K562 (cell line): ENCODE results near the gene KRT36. TPM values are rescaled to one million over a fixed set of nuclear protein-coding genes. Genes with fewer than 3 reads are reported as not detected.
A peak's percentile ranks its signal among the peaks of the same experiment; 100 is the strongest.

ENCODE experiments used
- HMG20B ChIP-seq: fragments of 250-450 bp; sonication (Bioruptor Pico); IDR thresholded peaks from 2 replicates; pipeline ENCODE4 v1.5.0; 2021; ENCODE audit warnings: mild to moderate bottlenecking
- ILK ChIP-seq: fragments of 450-650 bp; IDR thresholded peaks from 2 replicates; pipeline ENCODE4 v1.6.1; 2016; ENCODE audit warnings: missing genetic modification characterization, low read depth, mild to moderate bottlenecking, missing compliant biosample characterization, moderate library complexity, borderline replicate concordance
- KLF1 ChIP-seq: fragments of 450-650 bp; IDR thresholded peaks from 2 replicates; pipeline ENCODE4 v1.6.1; 2016; ENCODE audit warnings: missing genetic modification characterization, missing compliant biosample characterization
- RCOR1 ChIP-seq, 2 experiments: IDR thresholded peaks; 2 replicates each; pipeline ENCODE4 v1.6.1; 2012; ENCODE audit warnings: low read depth in 2 of 2, low read length in 2 of 2, borderline replicate concordance in 1 of 2, improper control_type of control experiment in 1 of 2
- TCF7 ChIP-seq: sonication (generic); IDR thresholded peaks from 2 replicates; pipeline ENCODE4 v1.6.1; 2016; ENCODE audit warnings: antibody characterized with exemption, borderline replicate concordance
- ZC3H4 ChIP-seq: sonication (generic); formaldehyde crosslinking; IDR thresholded peaks from 2 replicates; pipeline ENCODE4 v1.9.0; 2021; ENCODE audit warnings: missing genetic modification reagents, borderline replicate concordance
- ZFP36 ChIP-seq: fragments of 150-350 bp; IDR thresholded peaks from 2 replicates; pipeline ENCODE4 v1.6.1; 2018; ENCODE audit warnings: low read length, low read depth; ENCODE audit not compliant: partially characterized antibody
- ZNF165 ChIP-seq: fragments of 250-450 bp; sonication (Bioruptor Pico); IDR thresholded peaks from 2 replicates; pipeline ENCODE4 v1.4.0; 2020; ENCODE audit warnings: borderline replicate concordance
- ZNF507 ChIP-seq: conservative IDR thresholded peaks from 2 replicates; pipeline ENCODE4 v1.6.1; 2017; ENCODE audit warnings: missing genetic modification characterization, missing compliant biosample characterization
- ZNF696 ChIP-seq: fragments of 250-450 bp; sonication (Bioruptor Pico); conservative IDR thresholded peaks from 2 replicates; pipeline ENCODE4 v1.4.0; 2020; ENCODE audit warnings: mild to moderate bottlenecking, moderate library complexity
- ZNF699 ChIP-seq: fragments of 250-450 bp; sonication (Bioruptor Pico); IDR thresholded peaks from 2 replicates; pipeline ENCODE4 v1.8.0; 2021; ENCODE audit warnings: mild to moderate bottlenecking, moderate library complexity; ENCODE audit not compliant: insufficient replicate concordance
- polyA plus RNA-seq, 8 experiments: library from polyadenylated mRNA; depleted of rRNA in 4 of 8; stranded (reverse) in 5 of 8; unstranded in 3 of 8; fragments of >200 nt; fragmentation: Nextera tagmentation in 2 of 8; fragmentation: Illumina TruSeq in 1 of 8; extraction: Ambion mirVana in 2 of 8; extraction: Trizol in 1 of 8; gene quantifications; 2 replicates each; pipeline versions ENCODE4 v1.2.1 to v1.2.3, GENCODE V29; 2011 to 2014; ENCODE audit warnings: inconsistent platforms in 1 of 8, missing spikeins in 1 of 8
- total RNA-seq, 7 experiments: library from RNA; depleted of rRNA in 6 of 7; stranded (reverse); fragments of >200 nt in 6 of 7; fragmentation: Illumina TruSeq in 2 of 7; extraction: Trizol in 2 of 7; gene quantifications; 2 replicates each; pipeline versions ENCODE4 v1.2.1 to v1.2.3, GENCODE V29; 2011 to 2021; ENCODE audit warnings: low replicate concordance in 1 of 7
- TF ChIP-seq, protein P1 (sequence below): fragments of 250-450 bp; sonication (Bioruptor Pico); IDR thresholded peaks from 2 replicates; pipeline ENCODE4 v1.6.1; 2021; ENCODE audit warnings: mild to moderate bottlenecking
- TF ChIP-seq, protein P2 (sequence below), 3 experiments: fragments of 200-800 bp in 1 of 3; fragments of 250-450 bp in 1 of 3; fragments of 450-650 bp in 1 of 3; sonication (Bioruptor Pico) in 1 of 3; sonication (Bioruptor generic) in 1 of 3; formaldehyde crosslinking in 1 of 3; IDR thresholded peaks; 2 replicates each; pipeline versions ENCODE4 v1.6.1 to v1.8.0; 2016 to 2022; ENCODE audit warnings: mild to moderate bottlenecking in 2 of 3, missing genetic modification characterization in 2 of 3, missing compliant biosample characterization in 1 of 3, moderate library complexity in 1 of 3
- TF ChIP-seq, protein P3 (sequence below): fragments of 250-450 bp; sonication (Bioruptor Pico); IDR thresholded peaks from 2 replicates; pipeline ENCODE4 v1.4.0; 2020

The KRT36 gene
- total and polyA plus RNA-seq, 9 of the 15 experiments (the other 6 are each of a cell fraction or from before 2014, with no cell fraction given) = 0.04 TPM; not detected in 8

DNA sequence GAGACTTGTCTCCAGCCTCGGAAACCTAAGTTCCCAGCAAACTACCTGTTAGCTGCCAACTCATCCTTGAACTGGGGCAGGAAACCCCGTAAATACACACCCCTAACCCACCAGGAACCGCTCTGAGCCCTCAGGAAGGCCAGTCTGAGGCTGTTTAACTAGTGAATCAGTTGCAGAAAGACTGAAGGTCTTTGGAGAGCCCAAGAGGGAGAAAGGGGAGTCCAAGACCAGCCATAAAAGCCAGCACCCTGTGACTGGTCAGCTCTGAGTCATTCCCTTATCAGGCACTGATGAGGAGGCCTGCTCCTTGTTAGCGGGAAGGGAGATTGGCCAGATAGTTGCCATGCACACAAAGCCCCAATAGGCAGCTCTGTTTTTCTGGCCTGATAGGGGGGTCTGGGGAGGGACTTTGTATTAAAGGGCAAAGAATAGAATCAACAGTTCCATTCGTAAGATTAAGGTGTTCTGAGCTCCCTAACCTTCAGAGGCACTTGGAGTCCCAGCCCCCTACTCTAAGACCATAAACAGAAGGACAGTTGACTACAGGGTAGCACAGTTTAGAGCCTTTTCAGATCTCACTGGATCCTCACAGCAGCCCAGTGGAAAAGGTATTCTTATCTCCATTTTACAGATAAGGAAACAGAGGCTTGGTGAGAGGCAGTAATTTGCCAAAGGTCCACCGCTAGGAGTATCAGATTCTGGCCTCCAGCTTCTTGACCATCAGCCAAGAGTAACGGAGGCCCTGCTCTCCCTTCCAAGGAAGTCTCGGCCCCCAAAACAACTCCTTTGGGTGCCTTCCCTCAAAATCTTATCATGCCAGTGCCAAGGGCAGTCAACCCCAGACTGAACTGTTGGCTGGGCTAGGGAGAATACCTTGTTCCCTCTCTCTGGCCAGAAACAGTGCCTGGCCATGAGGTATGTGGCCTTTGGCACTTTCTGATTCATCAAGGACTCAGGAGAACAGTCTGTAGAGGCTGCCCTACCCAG lies 40.6 kb upstream of the KRT36 start (continued):
- no peak for TF ChIP-seq ZNF696 (CRISPR knock-in tag)
- no peak for TF ChIP-seq KLF1 (tag)
- TF ChIP-seq, protein P1, sequence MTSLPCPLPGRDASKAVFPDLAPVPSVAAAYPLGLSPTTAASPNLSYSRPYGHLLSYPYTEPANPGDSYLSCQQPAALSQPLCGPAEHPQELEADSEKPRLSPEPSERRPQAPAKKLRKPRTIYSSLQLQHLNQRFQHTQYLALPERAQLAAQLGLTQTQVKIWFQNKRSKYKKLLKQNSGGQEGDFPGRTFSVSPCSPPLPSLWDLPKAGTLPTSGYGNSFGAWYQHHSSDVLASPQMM (CRISPR knock-in tag) = no peak
- TF ChIP-seq ZC3H4 = no peak
- no peak for TF ChIP-seq ZNF165 (CRISPR knock-in tag)
- TF ChIP-seq ILK (tag) = no peak
- TF ChIP-seq TCF7 = no peak
- TF ChIP-seq, protein P2, sequence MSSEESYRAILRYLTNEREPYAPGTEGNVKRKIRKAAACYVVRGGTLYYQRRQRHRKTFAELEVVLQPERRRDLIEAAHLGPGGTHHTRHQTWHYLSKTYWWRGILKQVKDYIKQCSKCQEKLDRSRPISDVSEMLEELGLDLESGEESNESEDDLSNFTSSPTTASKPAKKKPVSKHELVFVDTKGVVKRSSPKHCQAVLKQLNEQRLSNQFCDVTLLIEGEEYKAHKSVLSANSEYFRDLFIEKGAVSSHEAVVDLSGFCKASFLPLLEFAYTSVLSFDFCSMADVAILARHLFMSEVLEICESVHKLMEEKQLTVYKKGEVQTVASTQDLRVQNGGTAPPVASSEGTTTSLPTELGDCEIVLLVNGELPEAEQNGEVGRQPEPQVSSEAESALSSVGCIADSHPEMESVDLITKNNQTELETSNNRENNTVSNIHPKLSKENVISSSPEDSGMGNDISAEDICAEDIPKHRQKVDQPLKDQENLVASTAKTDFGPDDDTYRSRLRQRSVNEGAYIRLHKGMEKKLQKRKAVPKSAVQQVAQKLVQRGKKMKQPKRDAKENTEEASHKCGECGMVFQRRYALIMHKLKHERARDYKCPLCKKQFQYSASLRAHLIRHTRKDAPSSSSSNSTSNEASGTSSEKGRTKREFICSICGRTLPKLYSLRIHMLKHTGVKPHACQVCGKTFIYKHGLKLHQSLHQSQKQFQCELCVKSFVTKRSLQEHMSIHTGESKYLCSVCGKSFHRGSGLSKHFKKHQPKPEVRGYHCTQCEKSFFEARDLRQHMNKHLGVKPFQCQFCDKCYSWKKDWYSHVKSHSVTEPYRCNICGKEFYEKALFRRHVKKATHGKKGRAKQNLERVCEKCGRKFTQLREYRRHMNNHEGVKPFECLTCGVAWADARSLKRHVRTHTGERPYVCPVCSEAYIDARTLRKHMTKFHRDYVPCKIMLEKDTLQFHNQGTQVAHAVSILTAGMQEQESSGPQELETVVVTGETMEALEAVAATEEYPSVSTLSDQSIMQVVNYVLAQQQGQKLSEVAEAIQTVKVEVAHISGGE (CRISPR knock-in tag; IDR thresholded peaks at IDR 0.05) = no peak
- TF ChIP-seq, protein P3, sequence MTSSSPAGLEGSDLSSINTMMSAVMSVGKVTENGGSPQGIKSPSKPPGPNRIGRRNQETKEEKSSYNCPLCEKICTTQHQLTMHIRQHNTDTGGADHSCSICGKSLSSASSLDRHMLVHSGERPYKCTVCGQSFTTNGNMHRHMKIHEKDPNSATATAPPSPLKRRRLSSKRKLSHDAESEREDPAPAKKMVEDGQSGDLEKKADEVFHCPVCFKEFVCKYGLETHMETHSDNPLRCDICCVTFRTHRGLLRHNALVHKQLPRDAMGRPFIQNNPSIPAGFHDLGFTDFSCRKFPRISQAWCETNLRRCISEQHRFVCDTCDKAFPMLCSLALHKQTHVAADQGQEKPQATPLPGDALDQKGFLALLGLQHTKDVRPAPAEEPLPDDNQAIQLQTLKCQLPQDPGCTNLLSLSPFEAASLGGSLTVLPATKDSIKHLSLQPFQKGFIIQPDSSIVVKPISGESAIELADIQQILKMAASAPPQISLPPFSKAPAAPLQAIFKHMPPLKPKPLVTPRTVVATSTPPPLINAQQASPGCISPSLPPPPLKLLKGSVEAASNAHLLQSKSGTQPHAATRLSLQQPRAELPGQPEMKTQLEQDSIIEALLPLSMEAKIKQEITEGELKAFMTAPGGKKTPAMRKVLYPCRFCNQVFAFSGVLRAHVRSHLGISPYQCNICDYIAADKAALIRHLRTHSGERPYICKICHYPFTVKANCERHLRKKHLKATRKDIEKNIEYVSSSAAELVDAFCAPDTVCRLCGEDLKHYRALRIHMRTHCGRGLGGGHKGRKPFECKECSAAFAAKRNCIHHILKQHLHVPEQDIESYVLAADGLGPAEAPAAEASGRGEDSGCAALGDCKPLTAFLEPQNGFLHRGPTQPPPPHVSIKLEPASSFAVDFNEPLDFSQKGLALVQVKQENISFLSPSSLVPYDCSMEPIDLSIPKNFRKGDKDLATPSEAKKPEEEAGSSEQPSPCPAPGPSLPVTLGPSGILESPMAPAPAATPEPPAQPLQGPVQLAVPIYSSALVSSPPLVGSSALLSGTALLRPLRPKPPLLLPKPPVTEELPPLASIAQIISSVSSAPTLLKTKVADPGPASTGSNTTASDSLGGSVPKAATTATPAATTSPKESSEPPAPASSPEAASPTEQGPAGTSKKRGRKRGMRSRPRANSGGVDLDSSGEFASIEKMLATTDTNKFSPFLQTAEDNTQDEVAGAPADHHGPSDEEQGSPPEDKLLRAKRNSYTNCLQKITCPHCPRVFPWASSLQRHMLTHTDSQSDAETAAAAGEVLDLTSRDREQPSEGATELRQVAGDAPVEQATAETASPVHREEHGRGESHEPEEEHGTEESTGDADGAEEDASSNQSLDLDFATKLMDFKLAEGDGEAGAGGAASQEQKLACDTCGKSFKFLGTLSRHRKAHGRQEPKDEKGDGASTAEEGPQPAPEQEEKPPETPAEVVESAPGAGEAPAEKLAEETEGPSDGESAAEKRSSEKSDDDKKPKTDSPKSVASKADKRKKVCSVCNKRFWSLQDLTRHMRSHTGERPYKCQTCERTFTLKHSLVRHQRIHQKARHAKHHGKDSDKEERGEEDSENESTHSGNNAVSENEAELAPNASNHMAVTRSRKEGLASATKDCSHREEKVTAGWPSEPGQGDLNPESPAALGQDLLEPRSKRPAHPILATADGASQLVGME = no peak; the same call in none of the 2 replicates
- TF ChIP-seq HMG20B = no peak
- peak; percentile 6 to 92; a peak in 2 of 4 replicates for TF ChIP-seq RCOR1 (IDR thresholded peaks at IDR 0.05; ENCODE audit: borderline replicate concordance in 1 of 2, low read depth in 2 of 2, low read length in 2 of 2)
- TF ChIP-seq ZNF507 (tag) = no peak
- TF ChIP-seq ZFP36 = no peak
- TF ChIP-seq ZNF699 = no peak
